Keratinocyte (primary cell): Measurements from ENCODE around the gene ADAMTSL1. TPM values are rescaled to one million over a fixed set of nuclear protein-coding genes. Genes with fewer than 3 reads are reported as not detected.

ENCODE experiments used
- DNase-seq: peaks from one replicate; pipeline ENCODE4 v3.0.0-alpha.2; 2011; ENCODE audit warnings: low read depth, missing footprints, low spot score
- FAIRE-seq: peaks from 2 replicates; lab custom pipeline; 2011; peaks lifted over from hg19 to GRCh38; lab: Jason Lieb, UNC
- H2AFZ ChIP-seq: 2 replicates; pipeline ENCODE4 v1.6.0; 2012; ENCODE audit warnings: low read length, control low read depth, inconsistent platforms; ENCODE audit not compliant: control insufficient read depth
- H3K27ac ChIP-seq: 2 replicates; pipeline ENCODE4 v1.5.1; 2011; ENCODE audit warnings: low read length; ENCODE audit not compliant: control insufficient read depth, insufficient read depth
- H3K27me3 ChIP-seq: 3 replicates; pipeline ENCODE4 v1.6.0; 2011; ENCODE audit warnings: low read length; ENCODE audit not compliant: control insufficient read depth, insufficient read depth; ENCODE audit errors: extremely low read depth
- H3K36me3 ChIP-seq, 2 experiments: 2 replicates in 1 of 2; 3 replicates in 1 of 2; pipeline ENCODE4 v1.5.1; 2011; ENCODE audit warnings: low read length in 2 of 2, mild to moderate bottlenecking in 1 of 2; ENCODE audit not compliant: control insufficient read depth in 2 of 2, insufficient read depth in 2 of 2; ENCODE audit errors: extremely low read depth in 1 of 2
- H3K4me1 ChIP-seq: 3 replicates; pipeline ENCODE4 v1.5.1; 2011; ENCODE audit warnings: low read length; ENCODE audit not compliant: control insufficient read depth, insufficient read depth; ENCODE audit errors: extremely low read depth
- H3K4me2 ChIP-seq: 3 replicates; pipeline ENCODE4 v1.6.0; 2011; ENCODE audit warnings: low read depth, low read length; ENCODE audit not compliant: control insufficient read depth, insufficient read depth; ENCODE audit errors: extremely low read depth
- H3K4me3 ChIP-seq, 3 experiments: fragments of 200-600 bp in 1 of 3; sonication (generic) in 1 of 3; 2 replicates in 2 of 3; 3 replicates in 1 of 3; pipeline ENCODE4 v1.5.1; 2011 to 2016; ENCODE audit warnings: low read length in 3 of 3, mild to moderate bottlenecking in 3 of 3, control low read depth in 2 of 3, inconsistent platforms in 1 of 3, low read depth in 1 of 3, mixed read lengths in 1 of 3, mixed run types in 1 of 3, moderate library complexity in 1 of 3; ENCODE audit not compliant: control insufficient read depth in 2 of 3, insufficient read depth in 2 of 3; ENCODE audit errors: extremely low read depth in 1 of 3
- H3K79me2 ChIP-seq: 2 replicates; pipeline ENCODE4 v1.6.0; 2012; ENCODE audit warnings: low read length; ENCODE audit not compliant: control insufficient read depth, insufficient read depth
- H3K9ac ChIP-seq: 3 replicates; pipeline ENCODE4 v1.6.0; 2011; ENCODE audit warnings: low read length; ENCODE audit not compliant: control insufficient read depth, insufficient read depth; ENCODE audit errors: extremely low read depth
- H3K9me1 ChIP-seq: 3 replicates; pipeline ENCODE4 v1.6.0; 2011; ENCODE audit warnings: low read length; ENCODE audit not compliant: control insufficient read depth, insufficient read depth; ENCODE audit errors: extremely low read depth
- H3K9me3 ChIP-seq: 2 replicates; pipeline ENCODE4 v1.5.1; 2012; ENCODE audit warnings: low read depth, low read length; ENCODE audit not compliant: control insufficient read depth
- H4K20me1 ChIP-seq: 3 replicates; pipeline ENCODE4 v1.6.0; 2011; ENCODE audit warnings: low read length; ENCODE audit not compliant: control insufficient read depth, insufficient read depth; ENCODE audit errors: extremely low read depth
- EZH2 ChIP-seq: IDR thresholded peaks from one replicate; pipeline ENCODE4 v1.6.1; 2012; ENCODE audit warnings: inconsistent platforms, mild to moderate bottlenecking, low read length, moderate library complexity
- dilution Hi-C: fragments of 300-500 bp; cut with MboI; formaldehyde crosslinking; loops from one replicate; pipeline ENCODE4 v1.7.0; 2020; ENCODE audit warnings: low sequenced_read_pairs; ENCODE audit not compliant: extremely low pct_ligation_motif_present
- polyA plus RNA-seq, 5 experiments: library from polyadenylated mRNA; depleted of rRNA in 3 of 5; stranded (reverse) in 3 of 5; stranded (forward) in 1 of 5; unstranded in 1 of 5; fragments of >200 nt; gene quantifications; 1 replicate in 1 of 5; 2 replicates in 3 of 5; 3 replicates in 1 of 5; pipeline versions ENCODE4 v1.2.1 to v1.2.3, GENCODE V29; 2011 to 2012; ENCODE audit warnings: missing spikeins in 2 of 5, low read depth in 1 of 5, low replicate concordance in 1 of 5
- TF ChIP-seq, protein P1 (sequence below), 3 experiments: IDR thresholded peaks in 1 of 3; conservative IDR thresholded peaks in 1 of 3; optimal IDR thresholded peaks in 1 of 3; 2 replicates in 2 of 3; 3 replicates in 1 of 3; pipeline versions ENCODE3 to v1.5.1; 2011; ENCODE audit warnings: low read length in 3 of 3, mild to moderate bottlenecking in 3 of 3, moderate library complexity in 2 of 3, control low read depth in 1 of 3, inconsistent platforms in 1 of 3; ENCODE audit not compliant: insufficient read depth in 2 of 3; ENCODE audit errors: extremely low read depth in 1 of 3

Gene ADAMTSL1
- polyA plus RNA-seq, 1 donor (not counting 4 experiments of a cell fraction or from before 2014, with no cell fraction given), result 1.1 TPM

GRCh38 chr9:18861609-18862544, 387.9 kb downstream of the ADAMTSL1 start:
- no peaks in the 10 kb centered on the region for H3K4me1 ChIP-seq
- H3K4me3 ChIP-seq, result no peak overlapping the region
- no peaks in the 10 kb centered on the region for H3K79me2 ChIP-seq
- TF ChIP-seq, protein P1, sequence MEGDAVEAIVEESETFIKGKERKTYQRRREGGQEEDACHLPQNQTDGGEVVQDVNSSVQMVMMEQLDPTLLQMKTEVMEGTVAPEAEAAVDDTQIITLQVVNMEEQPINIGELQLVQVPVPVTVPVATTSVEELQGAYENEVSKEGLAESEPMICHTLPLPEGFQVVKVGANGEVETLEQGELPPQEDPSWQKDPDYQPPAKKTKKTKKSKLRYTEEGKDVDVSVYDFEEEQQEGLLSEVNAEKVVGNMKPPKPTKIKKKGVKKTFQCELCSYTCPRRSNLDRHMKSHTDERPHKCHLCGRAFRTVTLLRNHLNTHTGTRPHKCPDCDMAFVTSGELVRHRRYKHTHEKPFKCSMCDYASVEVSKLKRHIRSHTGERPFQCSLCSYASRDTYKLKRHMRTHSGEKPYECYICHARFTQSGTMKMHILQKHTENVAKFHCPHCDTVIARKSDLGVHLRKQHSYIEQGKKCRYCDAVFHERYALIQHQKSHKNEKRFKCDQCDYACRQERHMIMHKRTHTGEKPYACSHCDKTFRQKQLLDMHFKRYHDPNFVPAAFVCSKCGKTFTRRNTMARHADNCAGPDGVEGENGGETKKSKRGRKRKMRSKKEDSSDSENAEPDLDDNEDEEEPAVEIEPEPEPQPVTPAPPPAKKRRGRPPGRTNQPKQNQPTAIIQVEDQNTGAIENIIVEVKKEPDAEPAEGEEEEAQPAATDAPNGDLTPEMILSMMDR (optimal IDR thresholded peaks at IDR 0.05 in 1 of 3, IDR thresholded peaks at IDR 0.05 in 1 of 3, conservative IDR thresholded peaks at IDR 0.05 in 1 of 3; ENCODE audit: extremely low read depth in 1 of 3, insufficient read depth in 2 of 3, low read length in 3 of 3), result no peak
- TF ChIP-seq EZH2, result no peak
- no peaks in the 10 kb centered on the region for H3K36me3 ChIP-seq
- no peak overlapping the region for H3K4me2 ChIP-seq
- no peaks in the 10 kb centered on the region for H4K20me1 ChIP-seq
- dilution Hi-C loops, result no loop called here
- H3K9ac ChIP-seq, result no peak overlapping the region
- no peak overlapping the region for H2AFZ ChIP-seq
- no peak overlapping the region for H3K27ac ChIP-seq
- H3K9me1 ChIP-seq, result no peaks in the 10 kb centered on the region
- DNase-seq, result no peak
- FAIRE-seq, result no peak
- H3K9me3 ChIP-seq, result no peaks in the 10 kb centered on the region
- H3K27me3 ChIP-seq, result no peaks in the 10 kb centered on the region

GRCh38 chr9:18863791-18864190, 389.8 kb downstream of the ADAMTSL1 start:
- Histone ChIP-seq H3K27ac (no peak overlapping the region), H3K9ac (no peak overlapping the region), H3K27me3 (no peaks in the 10 kb centered on the region), H3K4me3 (no peak overlapping the region), H3K4me2 (no peak overlapping the region), H4K20me1 (no peaks in the 10 kb centered on the region), H3K79me2 (no peaks in the 10 kb centered on the region), H3K9me1 (no peaks in the 10 kb centered on the region), H2AFZ (no peak overlapping the region), H3K4me1 (no peaks in the 10 kb centered on the region), H3K9me3 (no peaks in the 10 kb centered on the region), H3K36me3 (no peaks in the 10 kb centered on the region)
- TF ChIP-seq EZH2, result no peak
- TF ChIP-seq, protein P1 (optimal IDR thresholded peaks at IDR 0.05 in 1 of 3, IDR thresholded peaks at IDR 0.05 in 1 of 3, conservative IDR thresholded peaks at IDR 0.05 in 1 of 3; ENCODE audit: extremely low read depth in 1 of 3, insufficient read depth in 2 of 3, low read length in 3 of 3), result no peak
- FAIRE-seq, result no peak
- no peak for DNase-seq
- dilution Hi-C loops, result no loop called here
